OCI-LY3 (cell line): ENCODE measurements around the gene THUMPD2.

Experiments
- EZH2phosphoT487 ChIP-seq: fragments of 200-600 bp; shearing (Covaris generic); IDR thresholded peaks from 2 replicates; pipeline ENCODE4 v1.6.1; 2018; ENCODE audit warnings: antibody characterized with exemption, mixed run types, low read depth
- TF ChIP-seq, protein P1 (sequence below): fragments of 200-600, 300-600 bp; sonication (generic); IDR thresholded peaks from 2 replicates; pipeline ENCODE4 v1.5.1; 2014; ENCODE audit warnings: antibody characterized with exemption, low read length, low read depth

- TF ChIP-seq, protein P1, sequence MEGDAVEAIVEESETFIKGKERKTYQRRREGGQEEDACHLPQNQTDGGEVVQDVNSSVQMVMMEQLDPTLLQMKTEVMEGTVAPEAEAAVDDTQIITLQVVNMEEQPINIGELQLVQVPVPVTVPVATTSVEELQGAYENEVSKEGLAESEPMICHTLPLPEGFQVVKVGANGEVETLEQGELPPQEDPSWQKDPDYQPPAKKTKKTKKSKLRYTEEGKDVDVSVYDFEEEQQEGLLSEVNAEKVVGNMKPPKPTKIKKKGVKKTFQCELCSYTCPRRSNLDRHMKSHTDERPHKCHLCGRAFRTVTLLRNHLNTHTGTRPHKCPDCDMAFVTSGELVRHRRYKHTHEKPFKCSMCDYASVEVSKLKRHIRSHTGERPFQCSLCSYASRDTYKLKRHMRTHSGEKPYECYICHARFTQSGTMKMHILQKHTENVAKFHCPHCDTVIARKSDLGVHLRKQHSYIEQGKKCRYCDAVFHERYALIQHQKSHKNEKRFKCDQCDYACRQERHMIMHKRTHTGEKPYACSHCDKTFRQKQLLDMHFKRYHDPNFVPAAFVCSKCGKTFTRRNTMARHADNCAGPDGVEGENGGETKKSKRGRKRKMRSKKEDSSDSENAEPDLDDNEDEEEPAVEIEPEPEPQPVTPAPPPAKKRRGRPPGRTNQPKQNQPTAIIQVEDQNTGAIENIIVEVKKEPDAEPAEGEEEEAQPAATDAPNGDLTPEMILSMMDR: no peak
- no peak for TF ChIP-seq EZH2phosphoT487
These were observed 68.3 kb downstream of the THUMPD2 start for GRCh38 chr2:39710807-39711206.
